Astrocyte (in vitro differentiated cells and primary cell): ENCODE data around the gene IER2.

ENCODE experiments used
- EZH2 ChIP-seq: IDR thresholded peaks from 2 replicates; pipeline ENCODE4 v1.6.1; 2012; ENCODE audit warnings: mild to moderate bottlenecking, low read length, inconsistent platforms; ENCODE audit not compliant: insufficient read depth
- TF ChIP-seq, protein P1 (sequence below): IDR thresholded peaks from 2 replicates; pipeline ENCODE4 v1.5.1; 2011; ENCODE audit warnings: low read depth, mild to moderate bottlenecking, inconsistent platforms, low read length, moderate library complexity; ENCODE audit not compliant: insufficient read depth

GRCh38 chr19:13102416-13102665, 47.9 kb upstream of the IER2 start:
- TF ChIP-seq, protein P1, sequence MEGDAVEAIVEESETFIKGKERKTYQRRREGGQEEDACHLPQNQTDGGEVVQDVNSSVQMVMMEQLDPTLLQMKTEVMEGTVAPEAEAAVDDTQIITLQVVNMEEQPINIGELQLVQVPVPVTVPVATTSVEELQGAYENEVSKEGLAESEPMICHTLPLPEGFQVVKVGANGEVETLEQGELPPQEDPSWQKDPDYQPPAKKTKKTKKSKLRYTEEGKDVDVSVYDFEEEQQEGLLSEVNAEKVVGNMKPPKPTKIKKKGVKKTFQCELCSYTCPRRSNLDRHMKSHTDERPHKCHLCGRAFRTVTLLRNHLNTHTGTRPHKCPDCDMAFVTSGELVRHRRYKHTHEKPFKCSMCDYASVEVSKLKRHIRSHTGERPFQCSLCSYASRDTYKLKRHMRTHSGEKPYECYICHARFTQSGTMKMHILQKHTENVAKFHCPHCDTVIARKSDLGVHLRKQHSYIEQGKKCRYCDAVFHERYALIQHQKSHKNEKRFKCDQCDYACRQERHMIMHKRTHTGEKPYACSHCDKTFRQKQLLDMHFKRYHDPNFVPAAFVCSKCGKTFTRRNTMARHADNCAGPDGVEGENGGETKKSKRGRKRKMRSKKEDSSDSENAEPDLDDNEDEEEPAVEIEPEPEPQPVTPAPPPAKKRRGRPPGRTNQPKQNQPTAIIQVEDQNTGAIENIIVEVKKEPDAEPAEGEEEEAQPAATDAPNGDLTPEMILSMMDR, result no peak
- no peak for TF ChIP-seq EZH2
